HPDE6-E6E7 (cell line): Measurements from ENCODE around the gene COQ2.

Experiments
- DNase-seq: peaks from one replicate; pipeline ENCODE4 v3.0.0; 2011; ENCODE audit warnings: missing footprints; ENCODE audit errors: extremely low spot score

The COQ2 gene

DNA sequence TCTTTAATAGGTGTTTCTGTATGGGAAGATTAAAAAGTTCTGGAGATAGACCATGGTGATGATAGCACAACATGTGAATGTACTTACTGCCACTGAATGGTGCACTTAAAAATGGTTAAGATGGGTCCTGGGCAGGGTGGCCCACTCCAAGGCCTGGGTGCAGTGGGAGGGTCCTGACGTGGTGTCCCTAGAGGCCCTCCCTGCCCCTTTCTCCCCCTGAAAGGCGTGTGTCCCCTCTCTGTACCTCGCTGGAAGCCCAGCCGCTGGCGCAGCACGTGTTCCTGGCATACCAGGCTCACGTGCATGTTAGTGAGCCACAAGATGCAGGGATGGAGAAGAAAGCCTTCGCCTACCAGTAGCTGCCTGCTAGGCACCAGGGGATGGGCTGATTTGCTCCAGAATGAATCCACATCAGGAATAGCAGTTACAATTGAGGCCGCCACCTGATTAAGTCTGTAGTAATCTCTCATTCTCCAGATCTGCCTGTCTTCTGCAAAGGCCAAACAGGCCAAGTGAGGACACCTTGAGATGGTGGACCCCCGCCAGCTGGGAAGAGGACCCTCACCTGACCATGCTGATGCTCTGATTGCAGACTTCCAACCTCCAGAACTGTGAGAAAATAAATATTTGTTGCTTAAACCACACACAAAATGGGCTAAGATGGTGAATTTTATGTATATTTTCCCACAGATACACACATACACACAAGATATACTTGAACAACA is 67.5 kb downstream of the COQ2 start:
- no peak for DNase-seq

DNA sequence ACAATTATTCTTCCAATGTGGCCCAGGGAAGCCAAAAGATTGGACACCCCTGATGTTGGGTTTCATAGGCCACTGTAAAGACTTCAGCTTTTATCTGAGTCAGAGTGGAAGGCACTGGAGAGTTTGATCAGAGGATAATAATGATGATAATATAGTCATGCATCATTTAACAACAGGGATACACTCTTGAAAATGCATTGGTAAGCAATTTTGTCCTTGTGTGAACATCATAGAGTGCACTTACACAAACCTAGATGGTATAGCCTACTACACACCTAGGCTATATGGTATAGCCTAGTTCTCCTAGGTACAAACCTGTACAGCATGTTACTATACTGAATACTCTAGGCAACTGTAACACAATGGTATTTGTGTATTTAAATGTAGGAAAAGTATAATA is 70.5 kb downstream of the COQ2 start:
- DNase-seq = no peak
